Endothelial cell of umbilical vein (primary cell): ENCODE measurements around the gene MGAT5. TPM values are rescaled to one million over a fixed set of nuclear protein-coding genes. Genes with fewer than 3 reads are reported as not detected.

ENCODE experiments used
- BruUV-seq: library from RNA; stranded (reverse); fragments of 400-500 nt; replicated peaks from 2 replicates; lab custom pipeline; 2021; lab: Mats Ljungman, UMichigan
- CTCF ChIA-PET: fragments of 300-600, 350-600 bp; sonication (Branson Sonifier 250); formaldehyde crosslinking; loops from one replicate; lab custom pipeline; 2021; ENCODE audit warnings: antibody characterized with exemption, inconsistent platforms; lab: Charles Lee
- POLR2A ChIA-PET: fragments of 300-600, 350-600 bp; sonication (Branson Sonifier 250); formaldehyde crosslinking; loops from one replicate; lab custom pipeline; 2021; ENCODE audit warnings: antibody characterized with exemption, inconsistent platforms; lab: Charles Lee
- DNase-seq: peaks from one replicate; pipeline ENCODE4 v3.0.0-alpha.2; 2011; ENCODE audit warnings: low read depth, low spot score
- FAIRE-seq: peaks from 2 replicates; lab custom pipeline; 2011; peaks lifted over from hg19 to GRCh38; lab: Jason Lieb, UNC
- H2AFZ ChIP-seq: 2 replicates; pipeline ENCODE4 v1.6.0; 2012; ENCODE audit warnings: low read depth, low read length, control low read depth, inconsistent platforms
- H3K27ac ChIP-seq: 2 replicates; pipeline ENCODE4 v1.5.1; 2011; ENCODE audit warnings: low read depth, mild to moderate bottlenecking, control low read depth, low read length, moderate library complexity; ENCODE audit not compliant: insufficient read depth
- H3K27me3 ChIP-seq, 2 experiments: 2 replicates each; pipeline versions ENCODE4 v1.6.0 to v1.6.1; 2011; ENCODE audit warnings: low read length in 2 of 2, mixed read lengths in 1 of 2; ENCODE audit not compliant: control insufficient read depth in 2 of 2, insufficient read depth in 2 of 2
- H3K36me3 ChIP-seq, 2 experiments: 2 replicates in 1 of 2; 3 replicates in 1 of 2; pipeline ENCODE4 v1.5.1; 2011; ENCODE audit warnings: low read length in 2 of 2, mild to moderate bottlenecking in 1 of 2, moderate library complexity in 1 of 2; ENCODE audit not compliant: control insufficient read depth in 2 of 2, insufficient read depth in 2 of 2; ENCODE audit errors: extremely low read depth in 1 of 2
- H3K4me1 ChIP-seq: 3 replicates; pipeline ENCODE4 v1.5.1; 2011; ENCODE audit warnings: mild to moderate bottlenecking, low read length; ENCODE audit not compliant: control insufficient read depth, insufficient read depth; ENCODE audit errors: extremely low read depth
- H3K4me2 ChIP-seq: 2 replicates; pipeline ENCODE4 v1.6.1; 2011; ENCODE audit warnings: low read length, control low read depth, mixed read lengths; ENCODE audit not compliant: insufficient read depth
- H3K4me3 ChIP-seq, 3 experiments: fragments of 200-600 bp in 1 of 3; sonication (generic), shearing (Covaris generic) in 1 of 3; replicated peaks in 1 of 3; 2 replicates each; pipeline ENCODE4 v1.5.1; 2011 to 2016; ENCODE audit warnings: control low read depth in 3 of 3, low read length in 3 of 3, mild to moderate bottlenecking in 2 of 3, inconsistent platforms in 1 of 3, low read depth in 1 of 3, moderate library complexity in 1 of 3; ENCODE audit not compliant: insufficient read depth in 1 of 3
- H3K79me2 ChIP-seq: 2 replicates; pipeline ENCODE4 v1.6.0; 2012; ENCODE audit warnings: low read length, inconsistent platforms; ENCODE audit not compliant: control insufficient read depth, insufficient read depth
- H3K9ac ChIP-seq: replicated peaks from 2 replicates; pipeline ENCODE3; 2011; ENCODE audit warnings: low read length, control low read depth; ENCODE audit not compliant: insufficient read depth; ENCODE audit errors: extremely low read depth
- H3K9me1 ChIP-seq: replicated peaks from 3 replicates; pipeline ENCODE4 v1.6.0; 2011; ENCODE audit warnings: mild to moderate bottlenecking, low read length; ENCODE audit not compliant: control insufficient read depth, insufficient read depth; ENCODE audit errors: extremely low read depth
- H3K9me3 ChIP-seq: replicated peaks from 2 replicates; pipeline ENCODE4 v1.5.1; 2012; ENCODE audit warnings: low read length, inconsistent platforms; ENCODE audit not compliant: control insufficient read depth, insufficient read depth
- H4K20me1 ChIP-seq: replicated peaks from 2 replicates; pipeline ENCODE3; 2011; ENCODE audit warnings: mild to moderate bottlenecking, low read length; ENCODE audit not compliant: control insufficient read depth, insufficient read depth; ENCODE audit errors: extremely low read depth
- EZH2 ChIP-seq: IDR thresholded peaks from 2 replicates; pipeline ENCODE4 v1.6.1; 2012; ENCODE audit warnings: borderline replicate concordance, low read depth, mild to moderate bottlenecking, moderate library complexity, low read length, inconsistent platforms; ENCODE audit not compliant: severe bottlenecking
- FOS ChIP-seq: IDR thresholded peaks from 2 replicates; pipeline ENCODE4 v1.6.1; 2011; ENCODE audit warnings: mild to moderate bottlenecking, low read length, moderate library complexity, borderline replicate concordance; ENCODE audit not compliant: insufficient read depth
- GATA2 ChIP-seq: IDR thresholded peaks from 2 replicates; pipeline ENCODE4 v1.7.0; 2011; ENCODE audit warnings: low read depth, mild to moderate bottlenecking, moderate library complexity, mixed read lengths, low read length; ENCODE audit not compliant: insufficient read length, insufficient read depth
- JUN ChIP-seq: IDR thresholded peaks from 2 replicates; pipeline ENCODE4 v1.6.1; 2011; ENCODE audit warnings: borderline replicate concordance, low read depth; ENCODE audit not compliant: insufficient read length, insufficient read depth
- MYC ChIP-seq: IDR thresholded peaks from one replicate; pipeline ENCODE4 v1.6.1; 2011; ENCODE audit warnings: mild to moderate bottlenecking, low read depth, low read length
- POLR2A ChIP-seq: IDR thresholded peaks from 2 replicates; pipeline ENCODE4 v1.6.1; 2012; ENCODE audit warnings: low read depth, mild to moderate bottlenecking, control low read depth, low read length
- POLR2AphosphoS5 ChIP-seq: IDR thresholded peaks from 2 replicates; pipeline ENCODE4 v1.6.1; 2012; ENCODE audit warnings: low read depth, mild to moderate bottlenecking, control low read depth, low read length, moderate library complexity; ENCODE audit not compliant: insufficient read depth
- dilution Hi-C: fragments of 300-500 bp; cut with MboI; formaldehyde crosslinking; loops from one replicate; pipeline ENCODE4 v1.15.0; 2019; ENCODE audit warnings: low sequenced_read_pairs; ENCODE audit not compliant: extremely low pct_ligation_motif_present
- intact Hi-C: fragments of 100-400 bp; cut with micrococcal nuclease; formaldehyde crosslinking; loops from one replicate; pipeline ENCODE4 v1.10.0; 2022
- polyA plus RNA-seq, 4 experiments: library from polyadenylated mRNA; depleted of rRNA in 3 of 4; stranded (reverse) in 3 of 4; unstranded in 1 of 4; fragments of >200 nt; gene quantifications; 2 replicates each; pipeline versions ENCODE4 v1.2.1 to v1.2.3, GENCODE V29; 2011 to 2012; ENCODE audit warnings: missing spikeins in 1 of 4
- total RNA-seq: library from RNA; stranded (reverse); gene quantifications from 2 replicates; pipeline ENCODE4 v1.2.3, GENCODE V29; 2021
- TF ChIP-seq, protein P1 (sequence below): IDR thresholded peaks from 2 replicates; pipeline ENCODE4 v1.6.1; 2011; ENCODE audit not compliant: insufficient read depth, insufficient read length
- TF ChIP-seq, protein P2 (sequence below), 2 donors: IDR thresholded peaks; 1 replicate in 1 of 2; 2 replicates in 1 of 2; pipeline ENCODE4 v1.5.1; 2011; ENCODE audit warnings: low read length in 2 of 2, mild to moderate bottlenecking in 2 of 2, moderate library complexity in 2 of 2, control low read depth in 1 of 2, inconsistent platforms in 1 of 2, low read depth in 1 of 2; ENCODE audit not compliant: insufficient read depth in 1 of 2; ENCODE audit errors: extremely low read depth in 1 of 2

The MGAT5 gene
- total and polyA plus RNA-seq, 2 donors (not counting 3 experiments of a cell fraction or from before 2014, with no cell fraction given): 17.7 to 84.1 TPM

DNA sequence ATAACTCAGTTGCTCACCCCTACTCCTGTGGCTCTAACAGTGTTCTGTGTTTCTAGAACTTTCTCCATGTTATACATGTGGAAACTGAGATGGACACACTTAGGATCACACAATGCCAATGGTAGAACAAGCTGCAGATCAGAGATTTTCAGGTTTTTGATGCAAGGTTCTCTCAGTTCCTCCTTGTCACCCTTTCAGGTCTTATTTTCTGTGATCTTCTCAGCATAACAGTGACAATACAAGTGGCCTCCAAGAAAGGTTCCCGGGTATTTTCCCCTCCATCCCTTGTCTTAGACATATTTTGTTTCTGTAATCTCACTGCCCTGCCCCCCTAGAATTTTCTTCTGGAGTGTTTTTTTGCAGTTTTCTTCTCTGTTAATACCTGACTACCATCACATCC lies 6.2 kb upstream of the MGAT5 start:
- dilution Hi-C loops: no loop called here
- no TSS peak for BruUV-seq
- POLR2A ChIA-PET: no interaction called here
- CTCF ChIA-PET: interaction anchor here (0.9 kb wide), 1 partner anchor 361 kb away, joined by 3 read pairs; no protein-coding TSS in a partner anchor
- Histone ChIP-seq H4K20me1 (no peaks in the 10 kb centered on the region), H2AFZ (no peak overlapping the region), H3K9me1 (no peaks in the 10 kb centered on the region), H3K4me3 (no peak overlapping the region), H3K79me2 (peaks cover 16% of the 10 kb centered on the region), H3K4me1 (peaks cover 22% of the 10 kb centered on the region), H3K27ac (no peak overlapping the region), H3K4me2 (no peak overlapping the region), H3K9me3 (no peaks in the 10 kb centered on the region), H3K36me3 (no peaks in the 10 kb centered on the region), H3K9ac (no peak overlapping the region), H3K27me3 (no peaks in the 10 kb centered on the region)
- DNase-seq (no peak), FAIRE-seq (no peak)
- intact Hi-C loops: loop anchor here (5.0 kb wide), 1 partner anchor 110 kb away; no protein-coding TSS in a partner anchor
- TF ChIP-seq POLR2AphosphoS5: no peak
- no peak for TF ChIP-seq FOS
- no peak for TF ChIP-seq EZH2
- no peak for TF ChIP-seq MYC
- no peak for TF ChIP-seq GATA2
- no peak for TF ChIP-seq POLR2A
- TF ChIP-seq JUN: no peak
- TF ChIP-seq, protein P1, sequence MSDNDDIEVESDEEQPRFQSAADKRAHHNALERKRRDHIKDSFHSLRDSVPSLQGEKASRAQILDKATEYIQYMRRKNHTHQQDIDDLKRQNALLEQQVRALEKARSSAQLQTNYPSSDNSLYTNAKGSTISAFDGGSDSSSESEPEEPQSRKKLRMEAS: no peak
- TF ChIP-seq, protein P2, sequence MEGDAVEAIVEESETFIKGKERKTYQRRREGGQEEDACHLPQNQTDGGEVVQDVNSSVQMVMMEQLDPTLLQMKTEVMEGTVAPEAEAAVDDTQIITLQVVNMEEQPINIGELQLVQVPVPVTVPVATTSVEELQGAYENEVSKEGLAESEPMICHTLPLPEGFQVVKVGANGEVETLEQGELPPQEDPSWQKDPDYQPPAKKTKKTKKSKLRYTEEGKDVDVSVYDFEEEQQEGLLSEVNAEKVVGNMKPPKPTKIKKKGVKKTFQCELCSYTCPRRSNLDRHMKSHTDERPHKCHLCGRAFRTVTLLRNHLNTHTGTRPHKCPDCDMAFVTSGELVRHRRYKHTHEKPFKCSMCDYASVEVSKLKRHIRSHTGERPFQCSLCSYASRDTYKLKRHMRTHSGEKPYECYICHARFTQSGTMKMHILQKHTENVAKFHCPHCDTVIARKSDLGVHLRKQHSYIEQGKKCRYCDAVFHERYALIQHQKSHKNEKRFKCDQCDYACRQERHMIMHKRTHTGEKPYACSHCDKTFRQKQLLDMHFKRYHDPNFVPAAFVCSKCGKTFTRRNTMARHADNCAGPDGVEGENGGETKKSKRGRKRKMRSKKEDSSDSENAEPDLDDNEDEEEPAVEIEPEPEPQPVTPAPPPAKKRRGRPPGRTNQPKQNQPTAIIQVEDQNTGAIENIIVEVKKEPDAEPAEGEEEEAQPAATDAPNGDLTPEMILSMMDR (IDR thresholded peaks at IDR 0.05; ENCODE audit: extremely low read depth in 1 of 2, insufficient read depth in 1 of 2, low read depth in 1 of 2, low read length in 2 of 2): no peak
